H9 (cell line): ENCODE measurements around the gene SPRR1A. TPM values are rescaled to one million over a fixed set of nuclear protein-coding genes. Genes with fewer than 3 reads are reported as not detected.

ENCODE experiments used
- DNase-seq: peaks from one replicate; pipeline ENCODE4 v3.0.0-alpha.2; 2017
- H2AFZ ChIP-seq: one replicate; pipeline ENCODE4 v1.6.1; 2013; ENCODE audit warnings: mild to moderate bottlenecking, low read length, control low read depth, moderate library complexity
- H2AK5ac ChIP-seq: 2 replicates; pipeline ENCODE4 v1.6.1; 2013; ENCODE audit warnings: low read length, control low read depth, mixed read lengths; ENCODE audit not compliant: insufficient read length
- H2BK120ac ChIP-seq: one replicate; pipeline ENCODE4 v1.6.1; 2013; ENCODE audit warnings: low read depth, mild to moderate bottlenecking, low read length, control low read depth, inconsistent platforms; ENCODE audit not compliant: poor library complexity, severe bottlenecking
- H2BK12ac ChIP-seq: 2 replicates; pipeline ENCODE4 v1.6.1; 2013; ENCODE audit warnings: low read length, control low read depth, mixed read lengths, low read depth; ENCODE audit not compliant: insufficient read length
- H2BK15ac ChIP-seq: 2 replicates; pipeline ENCODE4 v1.6.1; 2013; ENCODE audit warnings: low read depth, low read length, control low read depth
- H2BK20ac ChIP-seq: one replicate; pipeline ENCODE4 v1.6.1; 2013; ENCODE audit warnings: low read depth, mild to moderate bottlenecking, low read length, control low read depth, inconsistent platforms; ENCODE audit not compliant: poor library complexity, severe bottlenecking
- H2BK5ac ChIP-seq: 2 replicates; pipeline ENCODE4 v1.6.1; 2013; ENCODE audit warnings: low read length, control low read depth, mixed read lengths; ENCODE audit not compliant: insufficient read length
- H3K14ac ChIP-seq: 2 replicates; pipeline ENCODE4 v1.6.1; 2013; ENCODE audit warnings: low read length, control low read depth; ENCODE audit not compliant: insufficient read depth
- H3K18ac ChIP-seq: 2 replicates; pipeline ENCODE4 v1.6.1; 2013; ENCODE audit warnings: low read depth, mild to moderate bottlenecking, mixed read lengths, low read length, control low read depth; ENCODE audit not compliant: insufficient read length
- H3K23ac ChIP-seq: 2 replicates; pipeline ENCODE4 v1.6.1; 2013; ENCODE audit warnings: low read length, control low read depth, mixed read lengths, low read depth; ENCODE audit not compliant: insufficient read length
- H3K23me2 ChIP-seq: 2 replicates; pipeline ENCODE4 v1.6.1; 2013; ENCODE audit warnings: low read depth, mild to moderate bottlenecking, mixed read lengths, low read length, control low read depth; ENCODE audit not compliant: insufficient read length, poor library complexity, severe bottlenecking
- H3K27ac ChIP-seq: 2 replicates; pipeline ENCODE4 v1.5.1; 2013; ENCODE audit warnings: low read length, control low read depth, mixed read lengths, low read depth; ENCODE audit not compliant: insufficient read length
- H3K27me3 ChIP-seq: 2 replicates; pipeline ENCODE4 v1.6.1; 2013; ENCODE audit warnings: low read length, control low read depth, inconsistent platforms; ENCODE audit not compliant: insufficient read depth
- H3K4ac ChIP-seq: 2 replicates; pipeline ENCODE4 v1.6.1; 2013; ENCODE audit warnings: low read depth, mild to moderate bottlenecking, control low read depth, inconsistent platforms, low read length, moderate library complexity
- H3K4me1 ChIP-seq: 2 replicates; pipeline ENCODE4 v1.6.1; 2013; ENCODE audit warnings: low read length, control low read depth, inconsistent platforms; ENCODE audit not compliant: insufficient read depth
- H3K4me2 ChIP-seq: 2 replicates; pipeline ENCODE4 v1.6.1; 2013; ENCODE audit warnings: low read length, control low read depth, mixed read lengths; ENCODE audit not compliant: insufficient read length, insufficient read depth
- H3K56ac ChIP-seq: 2 replicates; pipeline ENCODE4 v1.6.1; 2013; ENCODE audit warnings: low read depth, mild to moderate bottlenecking, mixed read lengths, low read length, control low read depth; ENCODE audit not compliant: insufficient read length
- H3K79me1 ChIP-seq: 2 replicates; pipeline ENCODE4 v1.6.1; 2013; ENCODE audit warnings: low read depth, mild to moderate bottlenecking, moderate library complexity, low read length, control low read depth, inconsistent platforms; ENCODE audit not compliant: insufficient read depth, poor library complexity, severe bottlenecking
- H3K79me2 ChIP-seq: 2 replicates; pipeline ENCODE4 v1.6.1; 2013; ENCODE audit warnings: low read length, control low read depth, inconsistent platforms; ENCODE audit not compliant: insufficient read depth
- H3K9ac ChIP-seq: 2 replicates; pipeline ENCODE4 v1.6.1; 2013; ENCODE audit warnings: low read length, control low read depth, mixed read lengths; ENCODE audit not compliant: insufficient read length; ENCODE audit errors: extremely low read depth
- H3K9me3 ChIP-seq: one replicate; pipeline ENCODE4 v1.6.1; 2013; ENCODE audit warnings: low read depth, low read length, inconsistent platforms; ENCODE audit not compliant: control insufficient read depth
- H3T11ph ChIP-seq: one replicate; pipeline ENCODE4 v1.6.1; 2013; ENCODE audit warnings: mild to moderate bottlenecking, low read length, control low read depth, inconsistent platforms
- H4K20me1 ChIP-seq: one replicate; pipeline ENCODE4 v1.6.1; 2013; ENCODE audit not compliant: control insufficient read depth, insufficient read length, insufficient read depth
- H4K5ac ChIP-seq: 2 replicates; pipeline ENCODE4 v1.6.1; 2013; ENCODE audit warnings: low read depth, mild to moderate bottlenecking, mixed read lengths, low read length, control low read depth; ENCODE audit not compliant: insufficient read length
- H4K8ac ChIP-seq: replicated peaks from 2 replicates; pipeline ENCODE4 v1.6.1; 2013; ENCODE audit warnings: low read length, control low read depth, mixed read lengths, low read depth; ENCODE audit not compliant: insufficient read length
- H4K91ac ChIP-seq: 2 replicates; pipeline ENCODE4 v1.6.1; 2013; ENCODE audit warnings: low read depth, mild to moderate bottlenecking, moderate library complexity, mixed read lengths, low read length, control low read depth; ENCODE audit not compliant: insufficient read length
- H3K27ac Mint-ChIP-seq, 3 experiments: 2 replicates in 2 of 3; 3 replicates in 1 of 3; pipeline ENCODE4 v1.8.0; 2020 to 2021; ENCODE audit warnings: mixed read lengths in 3 of 3, mild to moderate bottlenecking in 1 of 3, moderate library complexity in 1 of 3
- H3K27me3 Mint-ChIP-seq: 2 replicates; pipeline ENCODE4 v1.8.0; 2021; ENCODE audit warnings: low read depth, mild to moderate bottlenecking, moderate library complexity, mixed read lengths
- H3K36me3 Mint-ChIP-seq, 3 experiments: 2 replicates in 2 of 3; 3 replicates in 1 of 3; pipeline ENCODE4 v1.8.0; 2020 to 2021; ENCODE audit warnings: low read depth in 3 of 3, mixed read lengths in 3 of 3; ENCODE audit not compliant: insufficient read depth in 1 of 3
- H3K4me1 Mint-ChIP-seq, 2 experiments: 2 replicates each; pipeline ENCODE4 v1.8.0; 2020; ENCODE audit warnings: mixed read lengths in 2 of 2
- H3K4me3 Mint-ChIP-seq, 2 experiments: 2 replicates in 1 of 2; 3 replicates in 1 of 2; pipeline ENCODE4 v1.8.0; 2020 to 2021; ENCODE audit warnings: mild to moderate bottlenecking in 2 of 2, mixed read lengths in 2 of 2, moderate library complexity in 1 of 2
- H3K9me3 Mint-ChIP-seq, 2 experiments: 2 replicates in 1 of 2; 3 replicates in 1 of 2; pipeline ENCODE4 v1.8.0; 2020; ENCODE audit warnings: mild to moderate bottlenecking in 2 of 2, mixed read lengths in 2 of 2, moderate library complexity in 1 of 2
- CTCF ChIP-seq: fragments of 200-600 bp; sonication (generic); conservative IDR thresholded peaks from 3 replicates; pipeline ENCODE4 v1.8.0; 2021; ENCODE audit warnings: antibody characterized with exemption, mild to moderate bottlenecking
- WGBS: extraction: QIAGEN DNeasy Blood & Tissue Kit; methylation state at CpG from one replicate; pipeline ENCODE4 v1.1.7; 2013; ENCODE audit warnings: missing lambda C conversion rate, low lambda C conversion rate, mixed read lengths; ENCODE audit not compliant: insufficient read length; ENCODE audit errors: extremely low coverage; 5-methylcytosine and 5-hydroxymethylcytosine counted together
- total RNA-seq: library from RNA; stranded (reverse); gene quantifications from 2 replicates; pipeline ENCODE4 v1.2.1, GENCODE V29; 2021

Gene SPRR1A
- total RNA-seq, 1 experiment from 2014 or later: not detected

GRCh38 chr1:152998476-152998875, 14.6 kb downstream of the SPRR1A start:
- Mint-ChIP-seq H3K36me3 (peaks cover 0 to 8% (median 0%) of the 10 kb centered on the region in 3 experiments; a peak in 3 of 7 replicates), H3K27me3 (peaks cover 5% of the 10 kb centered on the region; the same call in 1 of the 2 replicates), H3K9me3 (peaks cover 12 to 17% of the 10 kb centered on the region in 2 experiments; a peak in 4 of 5 replicates), H3K4me1 (peaks cover 10 to 19% of the 10 kb centered on the region in 2 experiments), H3K4me3 (no peak overlapping the region), H3K27ac (no peak overlapping the region)
- Histone ChIP-seq H3K79me1 (no peaks in the 10 kb centered on the region), H3K9ac (no peak overlapping the region), H3K14ac (no peak overlapping the region), H2AFZ (no peak overlapping the region), H2BK15ac (no peak overlapping the region), H2BK12ac (no peak overlapping the region), H3K4me2 (no peak overlapping the region), H3K4me1 (no peaks in the 10 kb centered on the region; the same call in 1 of the 2 replicates), H3K4ac (no peak overlapping the region), H2AK5ac (no peak overlapping the region), H4K91ac (no peak overlapping the region), H3T11ph (no peak overlapping the region), H2BK120ac (no peak overlapping the region), H2BK20ac (no peak overlapping the region), H4K8ac (no peak overlapping the region), H4K5ac (no peak overlapping the region), H3K23ac (no peak overlapping the region), H3K23me2 (no peaks in the 10 kb centered on the region), H3K79me2 (no peaks in the 10 kb centered on the region), H3K56ac (no peak overlapping the region), H2BK5ac (no peak overlapping the region), H3K9me3 (no peaks in the 10 kb centered on the region), H3K27ac (no peak overlapping the region), H4K20me1 (no peaks in the 10 kb centered on the region), H3K27me3 (no peaks in the 10 kb centered on the region), H3K18ac (no peak overlapping the region)
- no peak for DNase-seq
- TF ChIP-seq CTCF: no peak
- WGBS: no CpG with 5 or more reads among the region's 4 CpGs
